HepG2 (cell line): Measurements from ENCODE around the gene IARS2. TPM values are rescaled to one million over a fixed set of nuclear protein-coding genes. Genes with fewer than 3 reads are reported as not detected.

Source experiments
- ATAC-seq: fragments of 200-7000 bp; cut with Tn5 transposase; 3 replicates; pipeline ENCODE4 v1.9.1; 2020; ENCODE audit warnings: mild to moderate bottlenecking, moderate library complexity
- BruUV-seq: library from RNA; stranded (reverse); fragments of 400-500 nt; replicated peaks from 2 replicates; lab custom pipeline; 2021; lab: Mats Ljungman, UMichigan
- CTCF ChIA-PET: fragments of 300-600 bp; formaldehyde crosslinking; extraction: SDS; loops from one replicate; lab custom pipeline; 2021; ENCODE audit warnings: low total read pairs, inconsistent platforms, low intra/inter-chr PET ratio; lab: Yijun Ruan, JAX
- POLR2A ChIA-PET: fragments of 350-600 bp; sonication (Branson Sonifier 250); formaldehyde crosslinking; loops from one replicate; lab custom pipeline; 2020; ENCODE audit warnings: antibody characterized with exemption, inconsistent platforms; lab: Yijun Ruan, JAX
- DNase-seq: peaks from one replicate; pipeline ENCODE4 v3.0.0-alpha.2; 2015; ENCODE audit warnings: low spot score
- FAIRE-seq: peaks from 3 replicates; lab custom pipeline; 2011; peaks lifted over from hg19 to GRCh38; lab: Jason Lieb, UNC
- H2AFZ ChIP-seq: one replicate; pipeline ENCODE4 v1.6.1; 2011; ENCODE audit warnings: low read length, inconsistent platforms
- H3K27ac ChIP-seq: fragments of 300-600 bp; 3 replicates; pipeline ENCODE4 v1.8.0; 2011; ENCODE audit warnings: mixed run types, mild to moderate bottlenecking, mixed read lengths, low read length, inconsistent platforms; ENCODE audit not compliant: insufficient read depth; ENCODE audit errors: extremely low read length
- H3K27me3 ChIP-seq, 2 experiments: fragments of 200-600 bp in 1 of 2; 2 replicates in 1 of 2; 3 replicates in 1 of 2; pipeline versions ENCODE4 v1.6.0 to v1.8.0; 2011; ENCODE audit warnings: low read length in 2 of 2, mild to moderate bottlenecking in 2 of 2, moderate library complexity in 2 of 2, inconsistent platforms in 1 of 2; ENCODE audit not compliant: insufficient read depth in 2 of 2, control insufficient read depth in 1 of 2
- H3K36me3 ChIP-seq, 2 experiments: fragments of 200-600 bp in 1 of 2; replicated peaks in 1 of 2; 2 replicates in 1 of 2; 3 replicates in 1 of 2; pipeline versions ENCODE4 v1.5.1 to v1.8.0; 2011; ENCODE audit warnings: low read length in 2 of 2, inconsistent platforms in 1 of 2; ENCODE audit not compliant: insufficient read depth in 2 of 2, control insufficient read depth in 1 of 2
- H3K4me1 ChIP-seq: 2 replicates; pipeline ENCODE4 v1.5.1; 2012; ENCODE audit warnings: low read length, inconsistent platforms; ENCODE audit not compliant: insufficient read depth
- H3K4me2 ChIP-seq: 2 replicates; pipeline ENCODE4 v1.6.0; 2011; ENCODE audit warnings: low read depth, low read length, inconsistent platforms
- H3K4me3 ChIP-seq, 3 experiments: fragments of 200-600 bp in 1 of 3; sonication (generic), shearing (Covaris generic) in 1 of 3; replicated peaks in 1 of 3; 2 replicates each; pipeline ENCODE4 v1.5.1; 2011 to 2016; ENCODE audit warnings: low read length in 3 of 3, inconsistent platforms in 2 of 3, low read depth in 2 of 3, mild to moderate bottlenecking in 2 of 3, control low read depth in 1 of 3, mixed read lengths in 1 of 3; ENCODE audit not compliant: insufficient read depth in 1 of 3
- H3K79me2 ChIP-seq: one replicate; pipeline ENCODE4 v1.6.1; 2011; ENCODE audit warnings: low read length, inconsistent platforms; ENCODE audit not compliant: insufficient read depth
- H3K9ac ChIP-seq: 2 replicates; pipeline ENCODE4 v1.6.0; 2011; ENCODE audit warnings: mild to moderate bottlenecking, low read depth, low read length, inconsistent platforms; ENCODE audit not compliant: insufficient read depth
- H3K9me3 ChIP-seq: 2 replicates; pipeline ENCODE4 v1.5.1; 2012; ENCODE audit warnings: mild to moderate bottlenecking, low read length
- H4K20me1 ChIP-seq: 2 replicates; pipeline ENCODE4 v1.6.0; 2011; ENCODE audit warnings: inconsistent platforms, mild to moderate bottlenecking, low read length, moderate library complexity; ENCODE audit not compliant: insufficient read depth
- CBX1 ChIP-seq: IDR thresholded peaks from one replicate; pipeline ENCODE4 v1.6.1; 2016; ENCODE audit warnings: antibody characterized with exemption, low read depth
- CEBPG ChIP-seq: IDR thresholded peaks from 2 replicates; pipeline ENCODE4 v1.6.1; 2016
- ELF3 ChIP-seq: IDR thresholded peaks from 2 replicates; pipeline ENCODE4 v1.6.1; 2016; ENCODE audit warnings: missing genetic modification reagents, missing compliant biosample characterization
- KAT7 ChIP-seq: IDR thresholded peaks from 2 replicates; pipeline ENCODE4 v1.6.1; 2018; ENCODE audit warnings: borderline replicate concordance, missing compliant biosample characterization
- KDM3A ChIP-seq: IDR thresholded peaks from 2 replicates; pipeline ENCODE4 v1.6.1; 2018; ENCODE audit warnings: low read depth, missing compliant biosample characterization
- KLF13 ChIP-seq: sonication (generic); formaldehyde crosslinking; IDR thresholded peaks from 2 replicates; pipeline ENCODE4 v1.4.0; 2020; ENCODE audit warnings: mild to moderate bottlenecking, missing genetic modification reagents
- MIER2 ChIP-seq: IDR thresholded peaks from 2 replicates; pipeline ENCODE4 v1.6.1; 2016; ENCODE audit warnings: missing biosample characterization, missing genetic modification reagents
- MIER3 ChIP-seq: IDR thresholded peaks from 2 replicates; pipeline ENCODE4 v1.6.1; 2016; ENCODE audit warnings: missing compliant biosample characterization, borderline replicate concordance
- PHB2 ChIP-seq: fragments of 450-650 bp; IDR thresholded peaks from 2 replicates; pipeline ENCODE4 v1.6.1; 2018; ENCODE audit not compliant: partially characterized antibody
- PHF21A ChIP-seq: sonication (generic); formaldehyde crosslinking; IDR thresholded peaks from 2 replicates; pipeline ENCODE4 v1.5.0; 2020; ENCODE audit warnings: mild to moderate bottlenecking, missing genetic modification reagents
- ZFYVE20 ChIP-seq: sonication (generic); formaldehyde crosslinking; IDR thresholded peaks from 2 replicates; pipeline ENCODE4 v1.8.0; 2023; ENCODE audit warnings: low read depth, mild to moderate bottlenecking, moderate library complexity, missing genetic modification reagents, borderline replicate concordance
- ZNF253 ChIP-seq: sonication (generic); formaldehyde crosslinking; IDR thresholded peaks from 2 replicates; pipeline ENCODE4 v1.8.0; 2022; ENCODE audit warnings: mild to moderate bottlenecking, missing genetic modification reagents, borderline replicate concordance
- ZNF274 ChIP-seq: sonication (generic); formaldehyde crosslinking; IDR thresholded peaks from 2 replicates; pipeline ENCODE4 v1.5.1; 2020; ENCODE audit warnings: mild to moderate bottlenecking, missing genetic modification reagents
- ZNF501 ChIP-seq: sonication (generic); formaldehyde crosslinking; IDR thresholded peaks from 2 replicates; pipeline ENCODE4 v1.5.1; 2020; ENCODE audit warnings: mild to moderate bottlenecking, moderate library complexity, missing genetic modification reagents
- ZSCAN12 ChIP-seq: sonication (generic); formaldehyde crosslinking; IDR thresholded peaks from 2 replicates; pipeline ENCODE4 v1.9.0; 2021; ENCODE audit warnings: mild to moderate bottlenecking, missing genetic modification reagents
- whole genome bisulfite sequencing: methylation state at CpG from one replicate; pipeline ENCODE4 v1.1.6; 2017; ENCODE audit warnings: low lambda C conversion rate; 5-methylcytosine and 5-hydroxymethylcytosine counted together
- in situ Hi-C: cut with HindIII; loops from 2 replicates; pipeline ENCODE4 v1.10.0; 2017; ENCODE audit warnings: low pct_unique_long_range_greater_than_20kb; ENCODE audit not compliant: extremely low pct_ligation_motif_present
- intact Hi-C: fragments of 100-400 bp; cut with micrococcal nuclease; formaldehyde crosslinking; loops from one replicate; pipeline ENCODE4 v1.10.0; 2022; ENCODE audit not compliant: unreplicated experiment
- polyA plus RNA-seq, 8 experiments: library from polyadenylated mRNA; depleted of rRNA in 3 of 8; stranded (reverse) in 7 of 8; unstranded in 1 of 8; fragments of >200 nt; fragmentation: Illumina TruSeq in 4 of 8; extraction: Trizol in 4 of 8; gene quantifications; 2 replicates each; pipeline versions ENCODE4 v1.2.1 to v1.2.3, GENCODE V29; 2011 to 2016; ENCODE audit warnings: low read depth in 4 of 8, missing spikeins in 1 of 8, mixed read lengths in 1 of 8; ENCODE audit not compliant: insufficient read depth in 1 of 8
- total RNA-seq, 5 experiments: library from RNA; depleted of rRNA; stranded (reverse); fragments of >200 nt; fragmentation: Illumina TruSeq; extraction: Trizol; gene quantifications; 2 replicates each; pipeline ENCODE4 v1.2.3, GENCODE V29; 2016; ENCODE audit warnings: low read depth in 1 of 5
- TF ChIP-seq, protein P1 (sequence below): sonication (generic); formaldehyde crosslinking; IDR thresholded peaks from 2 replicates; pipeline ENCODE4 v1.5.1; 2020; ENCODE audit warnings: missing genetic modification reagents, mild to moderate bottlenecking, borderline replicate concordance
- TF ChIP-seq, protein P2 (sequence below): sonication (generic); formaldehyde crosslinking; IDR thresholded peaks from 2 replicates; pipeline ENCODE4 v1.5.0; 2020; ENCODE audit warnings: mild to moderate bottlenecking, missing genetic modification reagents, borderline replicate concordance

Gene IARS2
- total and polyA plus RNA-seq, 2 of the 13 experiments (the other 11 are each of a cell fraction or from before 2014, with no cell fraction given) = 28.6 to 122 TPM

DNA sequence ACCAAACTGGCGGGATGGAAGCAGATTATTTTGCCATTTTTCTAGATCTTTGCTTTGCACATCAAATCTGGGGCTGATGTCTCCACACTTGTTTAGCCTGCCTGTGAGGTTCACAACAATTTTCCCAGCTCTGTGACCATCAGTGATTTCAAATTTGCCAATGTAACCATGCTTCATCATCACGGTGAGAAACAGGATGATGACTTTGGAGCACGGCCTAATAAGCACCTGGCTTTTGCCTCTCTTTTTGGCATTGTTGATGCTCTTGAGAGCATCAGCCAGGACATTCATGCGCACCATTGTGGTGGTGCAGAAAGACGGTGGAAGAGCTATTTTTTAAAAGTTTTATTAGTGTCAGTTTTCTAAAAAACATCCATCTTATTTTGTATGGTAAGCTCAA lies 50.1 kb downstream of the IARS2 start:
- DNase-seq = no peak
- intact Hi-C loops = no loop called here
- no peak overlapping the region for H3K9ac ChIP-seq
- H3K9me3 ChIP-seq = no peaks in the 10 kb centered on the region
- H3K36me3 ChIP-seq = peaks cover 9 to 65% of the 10 kb centered on the region in 2 experiments
- H3K27ac ChIP-seq = no peak overlapping the region
- ChIA-PET CTCF (no interaction called here), POLR2A (no interaction called here)
- FAIRE-seq = no peak
- no peaks in the 10 kb centered on the region for H3K79me2 ChIP-seq
- BruUV-seq = no TSS peak
- H2AFZ ChIP-seq = no peak overlapping the region
- in situ Hi-C loops = no loop called here
- 97% methylated on average over 5 of the region's 5 CpGs for WGBS
- no peaks in the 10 kb centered on the region for H3K4me1 ChIP-seq
- no peak for ATAC-seq
- H3K4me3 ChIP-seq = no peak overlapping the region
- H3K27me3 ChIP-seq = no peaks in the 10 kb centered on the region
- H3K4me2 ChIP-seq = no peak overlapping the region
- TF ChIP-seq MIER2 (CRISPR knock-in tag) (no peak), MIER3 (CRISPR knock-in tag) (no peak)
- H4K20me1 ChIP-seq = no peaks in the 10 kb centered on the region; the same call in 1 of the 2 replicates

DNA sequence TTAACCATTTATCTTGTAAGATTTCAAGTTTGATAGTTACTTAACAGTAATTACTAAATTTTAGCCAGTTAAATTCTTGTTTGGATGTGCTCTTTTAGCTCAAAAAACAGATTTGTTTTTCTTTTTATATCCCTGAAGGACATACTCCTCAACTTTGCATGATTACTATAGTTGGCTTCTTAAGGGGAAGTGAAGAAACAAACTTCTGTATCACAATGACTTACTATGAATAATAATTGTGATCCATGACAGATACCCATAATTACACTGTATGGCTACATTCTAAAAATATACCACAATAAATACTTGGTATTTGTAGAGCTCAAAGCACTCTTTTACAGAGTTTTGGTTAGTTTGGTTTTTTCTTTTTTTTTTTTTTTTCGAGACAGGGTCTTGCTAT lies 55.8 kb downstream of the IARS2 start:
- Histone ChIP-seq H3K4me3 (no peak overlapping the region), H3K36me3 (peaks cover 6 to 44% of the 10 kb centered on the region in 2 experiments), H4K20me1 (no peaks in the 10 kb centered on the region; the same call in 1 of the 2 replicates), H3K4me1 (no peaks in the 10 kb centered on the region), H3K9ac (no peak overlapping the region), H2AFZ (no peak overlapping the region), H3K79me2 (no peaks in the 10 kb centered on the region), H3K9me3 (no peaks in the 10 kb centered on the region), H3K27ac (no peak overlapping the region), H3K4me2 (no peak overlapping the region), H3K27me3 (no peaks in the 10 kb centered on the region)
- ChIA-PET CTCF (no interaction called here), POLR2A (no interaction called here)
- FAIRE-seq (no peak), DNase-seq (no peak), ATAC-seq (no peak)
- in situ Hi-C loops = no loop called here
- intact Hi-C loops = no loop called here
- BruUV-seq = TSS peak; percentile 24
- 92% methylated on average over 1 of the region's 1 CpG for WGBS
- TF ChIP-seq ZNF501 (CRISPR knock-in tag) (no peak), CBX1 (no peak), ZSCAN12 (no peak), KLF13 (CRISPR knock-in tag) (no peak), ZNF253 (CRISPR knock-in tag) (no peak), ZFYVE20 (no peak), KDM3A (no peak), ELF3 (CRISPR knock-in tag) (no peak), PHB2 (no peak), KAT7 (no peak), PHF21A (CRISPR knock-in tag) (no peak), CEBPG (CRISPR knock-in tag) (no peak), ZNF274 (CRISPR knock-in tag) (no peak)
- TF ChIP-seq, protein P1, sequence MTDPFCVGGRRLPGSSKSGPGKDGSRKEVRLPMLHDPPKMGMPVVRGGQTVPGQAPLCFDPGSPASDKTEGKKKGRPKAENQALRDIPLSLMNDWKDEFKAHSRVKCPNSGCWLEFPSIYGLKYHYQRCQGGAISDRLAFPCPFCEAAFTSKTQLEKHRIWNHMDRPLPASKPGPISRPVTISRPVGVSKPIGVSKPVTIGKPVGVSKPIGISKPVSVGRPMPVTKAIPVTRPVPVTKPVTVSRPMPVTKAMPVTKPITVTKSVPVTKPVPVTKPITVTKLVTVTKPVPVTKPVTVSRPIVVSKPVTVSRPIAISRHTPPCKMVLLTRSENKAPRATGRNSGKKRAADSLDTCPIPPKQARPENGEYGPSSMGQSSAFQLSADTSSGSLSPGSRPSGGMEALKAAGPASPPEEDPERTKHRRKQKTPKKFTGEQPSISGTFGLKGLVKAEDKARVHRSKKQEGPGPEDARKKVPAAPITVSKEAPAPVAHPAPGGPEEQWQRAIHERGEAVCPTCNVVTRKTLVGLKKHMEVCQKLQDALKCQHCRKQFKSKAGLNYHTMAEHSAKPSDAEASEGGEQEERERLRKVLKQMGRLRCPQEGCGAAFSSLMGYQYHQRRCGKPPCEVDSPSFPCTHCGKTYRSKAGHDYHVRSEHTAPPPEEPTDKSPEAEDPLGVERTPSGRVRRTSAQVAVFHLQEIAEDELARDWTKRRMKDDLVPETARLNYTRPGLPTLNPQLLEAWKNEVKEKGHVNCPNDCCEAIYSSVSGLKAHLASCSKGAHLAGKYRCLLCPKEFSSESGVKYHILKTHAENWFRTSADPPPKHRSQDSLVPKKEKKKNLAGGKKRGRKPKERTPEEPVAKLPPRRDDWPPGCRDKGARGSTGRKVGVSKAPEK (CRISPR knock-in tag) = no peak
- TF ChIP-seq, protein P2, sequence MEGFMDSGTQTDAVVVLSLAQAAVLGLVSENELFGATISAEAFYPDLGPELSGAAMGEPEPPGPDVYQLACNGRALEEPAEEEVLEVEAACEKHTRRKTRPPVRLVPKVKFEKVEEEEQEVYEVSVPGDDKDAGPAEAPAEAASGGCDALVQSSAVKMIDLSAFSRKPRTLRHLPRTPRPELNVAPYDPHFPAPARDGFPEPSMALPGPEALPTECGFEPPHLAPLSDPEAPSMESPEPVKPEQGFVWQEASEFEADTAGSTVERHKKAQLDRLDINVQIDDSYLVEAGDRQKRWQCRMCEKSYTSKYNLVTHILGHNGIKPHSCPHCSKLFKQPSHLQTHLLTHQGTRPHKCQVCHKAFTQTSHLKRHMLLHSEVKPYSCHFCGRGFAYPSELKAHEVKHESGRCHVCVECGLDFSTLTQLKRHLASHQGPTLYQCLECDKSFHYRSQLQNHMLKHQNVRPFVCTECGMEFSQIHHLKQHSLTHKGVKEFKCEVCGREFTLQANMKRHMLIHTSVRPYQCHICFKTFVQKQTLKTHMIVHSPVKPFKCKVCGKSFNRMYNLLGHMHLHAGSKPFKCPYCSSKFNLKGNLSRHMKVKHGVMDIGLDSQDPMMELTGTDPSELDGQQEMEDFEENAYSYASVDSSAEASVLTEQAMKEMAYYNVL = no peak
